MCF 10A (cell line): Measurements from ENCODE around the gene BRD1. TPM values are rescaled to one million over a fixed set of nuclear protein-coding genes. Genes with fewer than 3 reads are reported as not detected.
"Not testable (repeated sequence)": the region's sequence is repeated elsewhere in the genome, so short reads cannot be mapped to it uniquely, and the experiment has no call there.

ENCODE experiments used
- BruUV-seq: library from RNA; stranded (reverse); fragments of 400-500 nt; replicated peaks from 2 replicates; lab custom pipeline; 2021; lab: Mats Ljungman, UMichigan
- CTCF ChIA-PET: fragments of 300-600 bp; sonication (Branson Sonifier 250); formaldehyde crosslinking; extraction: SDS; loops from one replicate; lab custom pipeline; 2021; ENCODE audit warnings: antibody characterized with exemption, inconsistent platforms; lab: Yijun Ruan, JAX
- POLR2A ChIA-PET: fragments of 300-600, 350-650 bp; sonication (Branson Sonifier 250); formaldehyde crosslinking; extraction: SDS; loops from one replicate; lab custom pipeline; 2020; ENCODE audit warnings: antibody characterized with exemption, inconsistent platforms; lab: Yijun Ruan, JAX
- DNase-seq: peaks from one replicate; pipeline ENCODE4 v3.0.0-alpha.2; 2018; ENCODE audit not compliant: unreplicated experiment
- H3K27ac Mint-ChIP-seq: one replicate; pipeline ENCODE4 v1.8.0; 2022; ENCODE audit warnings: mild to moderate bottlenecking, low read depth, mixed read lengths; ENCODE audit not compliant: unreplicated experiment
- H3K27me3 Mint-ChIP-seq: one replicate; pipeline ENCODE4 v1.8.0; 2022; ENCODE audit warnings: mixed read lengths; ENCODE audit not compliant: insufficient read depth, unreplicated experiment
- H3K36me3 Mint-ChIP-seq: one replicate; pipeline ENCODE4 v1.8.0; 2022; ENCODE audit warnings: mild to moderate bottlenecking, moderate library complexity, mixed read lengths; ENCODE audit not compliant: insufficient read depth, unreplicated experiment
- H3K4me1 Mint-ChIP-seq: one replicate; pipeline ENCODE4 v1.8.0; 2022; ENCODE audit warnings: mixed read lengths; ENCODE audit not compliant: insufficient read depth, unreplicated experiment
- H3K4me3 Mint-ChIP-seq: one replicate; pipeline ENCODE4 v1.8.0; 2022; ENCODE audit warnings: mild to moderate bottlenecking, moderate library complexity, mixed read lengths; ENCODE audit not compliant: unreplicated experiment
- H3K9me3 Mint-ChIP-seq: one replicate; pipeline ENCODE4 v1.8.0; 2022; ENCODE audit warnings: mixed read lengths; ENCODE audit not compliant: unreplicated experiment
- intact Hi-C: fragments of 100-400 bp; cut with micrococcal nuclease; formaldehyde crosslinking; loops from 2 replicates; pipeline ENCODE4 v1.14.1; 2022
- total RNA-seq: library from RNA; stranded (reverse); gene quantifications from 2 replicates; pipeline ENCODE4 v1.2.3, GENCODE V29; 2022
- TF ChIP-seq, protein P1 (sequence below): fragments of 200-600 bp; IDR thresholded peaks from one replicate; pipeline ENCODE4 v1.8.0; 2022; ENCODE audit warnings: antibody characterized with exemption, mild to moderate bottlenecking; ENCODE audit not compliant: unreplicated experiment

BRD1 gene
- total RNA-seq, 1 experiment from 2014 or later: 48.1 TPM

DNA sequence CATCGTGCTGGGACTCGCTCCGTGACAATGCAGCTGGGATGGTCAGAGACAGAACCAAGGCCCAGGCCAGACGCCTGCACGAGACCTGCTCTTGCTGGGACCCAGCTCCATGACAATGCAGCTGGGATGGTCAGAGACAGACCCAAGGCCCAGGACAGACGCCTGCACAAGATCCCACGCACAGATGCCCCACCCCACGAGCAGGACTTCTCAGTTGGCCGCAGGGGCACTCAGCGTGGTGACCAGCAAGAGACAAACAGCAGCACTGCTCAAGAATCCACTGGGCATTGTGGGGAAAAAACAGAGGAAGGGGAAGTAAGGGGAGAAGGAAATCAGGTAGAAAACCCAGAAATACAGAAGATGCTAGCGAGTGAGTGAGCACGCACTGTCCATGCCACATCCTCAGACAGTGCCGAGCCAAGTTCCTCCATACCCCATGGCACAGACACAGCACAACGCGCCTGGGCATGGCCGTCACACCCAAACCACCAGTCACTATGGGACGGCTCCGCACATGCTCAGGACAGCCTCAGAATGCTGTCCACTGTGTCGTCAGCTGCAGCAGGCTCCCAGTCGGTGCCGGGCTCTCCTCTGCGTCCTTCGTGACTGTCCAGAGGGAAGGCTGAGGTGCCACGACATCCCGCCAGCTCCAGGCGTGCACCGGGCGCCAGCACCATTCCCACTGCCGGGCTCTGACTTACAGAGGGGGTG, 44.5 kb downstream of the BRD1 start:
- BruUV-seq: no TSS peak
- intact Hi-C loops: no loop called here
- POLR2A ChIA-PET: no interaction called here

DNA sequence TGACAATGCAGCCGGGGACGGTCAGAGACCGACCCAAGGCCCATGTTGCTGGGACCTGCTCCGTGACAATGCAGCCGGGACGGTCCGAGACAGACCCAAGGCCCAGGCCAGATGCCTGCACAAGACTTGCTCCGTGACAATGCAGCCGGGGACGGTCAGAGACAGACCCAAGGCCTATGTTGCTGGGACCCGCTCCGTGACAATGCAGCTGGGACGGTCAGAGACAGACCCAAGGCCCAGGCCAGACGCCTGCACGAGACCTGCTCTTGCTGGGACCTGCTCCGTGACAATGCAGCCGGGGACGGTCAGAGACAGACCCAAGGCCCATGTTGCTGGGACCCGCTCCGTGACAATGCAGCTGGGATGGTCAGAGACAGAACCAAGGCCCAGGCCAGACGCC, 45.8 kb downstream of the BRD1 start:
- BruUV-seq, H3K27ac Mint-ChIP-seq, intact Hi-C loops, H3K4me3 Mint-ChIP-seq, H3K27me3 Mint-ChIP-seq, DNase-seq, POLR2A ChIA-PET, H3K4me1 Mint-ChIP-seq, H3K9me3 Mint-ChIP-seq: not testable (repeated sequence)
- CTCF ChIA-PET: interaction anchor here (0.7 kb wide), 1 partner anchor 63 kb away, joined by 3 read pairs; no protein-coding TSS in a partner anchor
- H3K36me3 Mint-ChIP-seq: peaks cover 60% of the 10 kb centered on the region

More for the DNA sequence above, 44.5 kb downstream of the BRD1 start:
- TF ChIP-seq, protein P1, sequence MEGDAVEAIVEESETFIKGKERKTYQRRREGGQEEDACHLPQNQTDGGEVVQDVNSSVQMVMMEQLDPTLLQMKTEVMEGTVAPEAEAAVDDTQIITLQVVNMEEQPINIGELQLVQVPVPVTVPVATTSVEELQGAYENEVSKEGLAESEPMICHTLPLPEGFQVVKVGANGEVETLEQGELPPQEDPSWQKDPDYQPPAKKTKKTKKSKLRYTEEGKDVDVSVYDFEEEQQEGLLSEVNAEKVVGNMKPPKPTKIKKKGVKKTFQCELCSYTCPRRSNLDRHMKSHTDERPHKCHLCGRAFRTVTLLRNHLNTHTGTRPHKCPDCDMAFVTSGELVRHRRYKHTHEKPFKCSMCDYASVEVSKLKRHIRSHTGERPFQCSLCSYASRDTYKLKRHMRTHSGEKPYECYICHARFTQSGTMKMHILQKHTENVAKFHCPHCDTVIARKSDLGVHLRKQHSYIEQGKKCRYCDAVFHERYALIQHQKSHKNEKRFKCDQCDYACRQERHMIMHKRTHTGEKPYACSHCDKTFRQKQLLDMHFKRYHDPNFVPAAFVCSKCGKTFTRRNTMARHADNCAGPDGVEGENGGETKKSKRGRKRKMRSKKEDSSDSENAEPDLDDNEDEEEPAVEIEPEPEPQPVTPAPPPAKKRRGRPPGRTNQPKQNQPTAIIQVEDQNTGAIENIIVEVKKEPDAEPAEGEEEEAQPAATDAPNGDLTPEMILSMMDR: no peak
- H3K27ac Mint-ChIP-seq: peak overlapping the region; percentile 64
- CTCF ChIA-PET: no interaction called here
- no peak overlapping the region for H3K4me3 Mint-ChIP-seq
- DNase-seq: no peak
- H3K9me3 Mint-ChIP-seq: no peaks in the 10 kb centered on the region
- H3K4me1 Mint-ChIP-seq: no peaks in the 10 kb centered on the region
- no peaks in the 10 kb centered on the region for H3K27me3 Mint-ChIP-seq
- H3K36me3 Mint-ChIP-seq: peaks cover 62% of the 10 kb centered on the region

DNA sequence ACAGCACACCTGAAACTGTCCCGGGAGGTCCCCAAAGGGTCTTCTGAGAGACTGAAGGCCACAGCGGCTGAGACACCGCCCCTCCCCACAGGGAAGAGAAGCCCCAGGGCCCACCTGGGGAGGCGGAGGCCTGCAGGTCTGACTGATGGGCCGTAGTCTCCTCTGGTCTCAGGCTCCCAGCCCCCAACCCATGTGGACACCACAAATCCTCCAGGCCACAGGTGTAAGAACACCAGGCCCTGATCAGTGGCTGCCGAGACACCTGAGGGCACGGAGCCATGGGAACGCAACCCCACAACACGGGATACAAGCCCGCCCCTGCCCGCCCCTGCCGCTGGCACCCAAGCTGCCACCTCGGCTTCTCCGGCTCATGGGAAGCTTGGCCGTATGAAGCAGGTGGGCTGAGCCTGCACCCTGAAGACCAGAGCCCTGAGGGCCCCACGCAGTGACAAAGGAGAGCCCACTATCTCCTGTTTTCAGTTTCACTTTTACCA, 46.3 kb downstream of the BRD1 start:
- Mint-ChIP-seq H3K4me1 (no peaks in the 10 kb centered on the region), H3K27ac (no peak overlapping the region), H3K9me3 (no peaks in the 10 kb centered on the region), H3K4me3 (no peak overlapping the region), H3K36me3 (peaks cover 55% of the 10 kb centered on the region), H3K27me3 (no peaks in the 10 kb centered on the region)
- no peak for DNase-seq
- TF ChIP-seq, protein P1: no peak
- intact Hi-C loops: no loop called here
- POLR2A ChIA-PET: no interaction called here
- BruUV-seq: no TSS peak
- CTCF ChIA-PET: interaction anchor here (0.7 kb wide), 1 partner anchor 64 kb away, joined by 3 read pairs; no protein-coding TSS in a partner anchor

GRCh38 chr22:49780698-49781288, 46.9 kb downstream of the BRD1 start:
- POLR2A ChIA-PET: no interaction called here
- Mint-ChIP-seq H3K27ac (no peak overlapping the region), H3K4me1 (no peaks in the 10 kb centered on the region), H3K4me3 (no peak overlapping the region), H3K36me3 (peaks cover 50% of the 10 kb centered on the region), H3K27me3 (no peaks in the 10 kb centered on the region), H3K9me3 (no peaks in the 10 kb centered on the region)
- CTCF ChIA-PET: interaction anchor here (0.7 kb wide), 1 partner anchor 64 kb away, joined by 3 read pairs; no protein-coding TSS in a partner anchor
- no TSS peak for BruUV-seq
- DNase-seq: no peak
- intact Hi-C loops: no loop called here
- TF ChIP-seq, protein P1: no peak
